Smooth muscle cell (in vitro differentiated cells): Measurements from ENCODE around the gene KCND3. TPM values are rescaled to one million over a fixed set of nuclear protein-coding genes. Genes with fewer than 3 reads are reported as not detected.

ENCODE experiments used
- DNase-seq: peaks from one replicate; lab custom pipeline; 2025; ENCODE audit not compliant: unreplicated experiment; lab: John Stamatoyannopoulos, UW
- H2AFZ ChIP-seq: fragments of 200-600 bp; sonication (generic); 2 replicates; pipeline ENCODE4 v1.6.0; 2016; ENCODE audit warnings: antibody characterized with exemption, low read depth, mild to moderate bottlenecking
- H3F3A ChIP-seq: fragments of 200-600 bp; sonication (generic); 2 replicates; pipeline ENCODE4 v1.6.0; 2017; ENCODE audit warnings: antibody characterized with exemption, low read depth
- H3K27ac ChIP-seq: fragments of 200-600 bp; sonication (generic); 2 replicates; pipeline ENCODE4 v1.5.1; 2016; ENCODE audit warnings: low read depth, mild to moderate bottlenecking
- H3K27me3 ChIP-seq: fragments of 200-600 bp; sonication (generic); 2 replicates; pipeline ENCODE4 v1.6.1; 2016; ENCODE audit warnings: low read depth, mild to moderate bottlenecking
- H3K36me3 ChIP-seq: fragments of 200-600 bp; sonication (generic); 2 replicates; pipeline ENCODE4 v1.5.1; 2016; ENCODE audit warnings: low read depth
- H3K4me1 ChIP-seq: fragments of 200-600 bp; sonication (generic); 2 replicates; pipeline ENCODE4 v1.5.1; 2016; ENCODE audit warnings: low read depth
- H3K4me2 ChIP-seq: fragments of 200-600 bp; sonication (generic); 2 replicates; pipeline ENCODE4 v1.6.0; 2016; ENCODE audit warnings: mild to moderate bottlenecking
- H3K4me3 ChIP-seq: fragments of 200-600 bp; sonication (generic); 2 replicates; pipeline ENCODE4 v1.5.1; 2016; ENCODE audit warnings: mild to moderate bottlenecking
- H3K79me2 ChIP-seq: fragments of 200-600 bp; sonication (generic); 2 replicates; pipeline ENCODE4 v1.6.0; 2016; ENCODE audit warnings: low read depth, mild to moderate bottlenecking
- H3K9ac ChIP-seq: fragments of 200-600 bp; sonication (generic); 2 replicates; pipeline ENCODE4 v1.6.0; 2016; ENCODE audit warnings: low read depth
- H3K9me3 ChIP-seq: fragments of 200-600 bp; sonication (generic); replicated peaks from 2 replicates; pipeline ENCODE4 v1.5.1; 2016; ENCODE audit warnings: low read depth
- H4K20me1 ChIP-seq: fragments of 200-600 bp; sonication (generic); 2 replicates; pipeline ENCODE4 v1.6.0; 2016; ENCODE audit warnings: low read depth
- WGBS: methylation state at CpG from one replicate; pipeline ENCODE4 v1.1.7; 2016; ENCODE audit warnings: low lambda C conversion rate; 5-methylcytosine and 5-hydroxymethylcytosine counted together
- polyA plus RNA-seq: library from polyadenylated mRNA; unstranded; fragments of >200 nt; fragmentation: Nextera tagmentation; extraction: Ambion mirVana; gene quantifications from 2 replicates; pipeline ENCODE4 v1.2.1, GENCODE V29; 2016
- total RNA-seq: library from RNA; depleted of rRNA; stranded (reverse); fragments of >200 nt; gene quantifications from 2 replicates; pipeline ENCODE4 v1.2.3, GENCODE V29; 2014
- TF ChIP-seq, protein P1 (sequence below): fragments of 200-600 bp; sonication (generic); IDR thresholded peaks from 2 replicates; pipeline ENCODE4 v1.5.1; 2017; ENCODE audit warnings: borderline replicate concordance, mild to moderate bottlenecking, antibody characterized with exemption; ENCODE audit not compliant: insufficient read depth, poor library complexity, severe bottlenecking

Gene KCND3
- total and polyA plus RNA-seq, 2 experiments from 2014 or later = 0.97 to 2.2 TPM

DNA sequence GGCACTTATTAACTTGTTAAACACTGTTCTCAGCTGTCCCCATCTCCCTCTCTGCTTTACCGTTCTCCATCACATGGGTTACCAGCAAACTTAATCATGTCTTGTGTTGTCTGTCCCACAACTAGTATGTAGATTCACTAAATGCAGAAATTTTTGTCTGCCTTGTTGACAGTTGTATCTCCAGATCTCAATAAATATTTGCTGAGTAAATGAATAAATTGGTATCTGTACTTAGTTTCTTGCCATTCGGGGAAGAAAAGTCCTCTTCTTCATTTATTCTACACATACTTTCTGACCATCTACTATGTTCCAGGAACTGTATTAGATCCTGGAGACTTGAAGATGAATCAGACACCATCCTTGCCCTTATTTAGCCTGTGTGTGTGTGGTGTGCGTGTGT lies 97.9 kb downstream of the KCND3 start:
- H2AFZ ChIP-seq = no peak overlapping the region
- no peaks in the 10 kb centered on the region for H3K36me3 ChIP-seq
- no peaks in the 10 kb centered on the region for H3K27me3 ChIP-seq
- H3K9me3 ChIP-seq = no peaks in the 10 kb centered on the region
- H3K9ac ChIP-seq = no peak overlapping the region
- TF ChIP-seq, protein P1, sequence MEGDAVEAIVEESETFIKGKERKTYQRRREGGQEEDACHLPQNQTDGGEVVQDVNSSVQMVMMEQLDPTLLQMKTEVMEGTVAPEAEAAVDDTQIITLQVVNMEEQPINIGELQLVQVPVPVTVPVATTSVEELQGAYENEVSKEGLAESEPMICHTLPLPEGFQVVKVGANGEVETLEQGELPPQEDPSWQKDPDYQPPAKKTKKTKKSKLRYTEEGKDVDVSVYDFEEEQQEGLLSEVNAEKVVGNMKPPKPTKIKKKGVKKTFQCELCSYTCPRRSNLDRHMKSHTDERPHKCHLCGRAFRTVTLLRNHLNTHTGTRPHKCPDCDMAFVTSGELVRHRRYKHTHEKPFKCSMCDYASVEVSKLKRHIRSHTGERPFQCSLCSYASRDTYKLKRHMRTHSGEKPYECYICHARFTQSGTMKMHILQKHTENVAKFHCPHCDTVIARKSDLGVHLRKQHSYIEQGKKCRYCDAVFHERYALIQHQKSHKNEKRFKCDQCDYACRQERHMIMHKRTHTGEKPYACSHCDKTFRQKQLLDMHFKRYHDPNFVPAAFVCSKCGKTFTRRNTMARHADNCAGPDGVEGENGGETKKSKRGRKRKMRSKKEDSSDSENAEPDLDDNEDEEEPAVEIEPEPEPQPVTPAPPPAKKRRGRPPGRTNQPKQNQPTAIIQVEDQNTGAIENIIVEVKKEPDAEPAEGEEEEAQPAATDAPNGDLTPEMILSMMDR = no peak
- H3K4me2 ChIP-seq = no peak overlapping the region
- no peak overlapping the region for H3K27ac ChIP-seq
- WGBS = 82% methylated on average over 3 of the region's 3 CpGs
- H3K4me1 ChIP-seq = no peaks in the 10 kb centered on the region
- H3F3A ChIP-seq = no peaks in the 10 kb centered on the region
- H4K20me1 ChIP-seq = no peaks in the 10 kb centered on the region
- no peak for DNase-seq
- no peaks in the 10 kb centered on the region for H3K79me2 ChIP-seq
- no peak overlapping the region for H3K4me3 ChIP-seq

DNA sequence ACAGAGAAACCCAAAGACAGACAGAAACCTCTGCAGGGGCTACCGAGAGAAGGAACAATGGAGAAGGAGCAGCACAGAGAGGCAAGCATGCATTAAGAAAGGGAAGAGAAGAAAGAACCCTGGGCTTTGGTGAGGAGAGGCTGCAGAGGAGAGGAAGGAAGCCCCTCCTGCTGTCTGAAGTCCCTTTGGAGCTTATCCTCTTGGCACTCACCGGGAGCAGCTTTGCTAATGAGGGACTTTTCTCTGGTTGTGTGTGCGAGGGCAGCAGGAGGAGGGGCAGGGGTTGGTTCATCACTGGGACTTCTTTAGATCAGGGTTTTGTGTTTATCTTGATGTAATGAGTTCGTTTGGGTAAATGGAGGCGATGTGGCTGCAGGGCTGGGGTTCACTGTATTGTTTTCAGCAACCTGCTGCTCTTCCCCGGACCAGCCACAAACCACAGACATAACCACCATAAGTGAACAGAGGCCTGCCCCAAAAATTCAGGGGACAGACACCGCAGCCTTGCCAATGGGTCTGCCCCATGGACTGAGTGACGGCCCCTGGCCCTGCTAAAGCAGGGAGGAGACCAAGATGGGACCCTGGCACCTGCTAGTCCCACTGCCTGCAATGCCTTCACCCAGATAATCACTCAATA lies 100.6 kb downstream of the KCND3 start:
- Histone ChIP-seq H3K27me3 (no peaks in the 10 kb centered on the region), H3K4me2 (no peak overlapping the region), H3K4me3 (no peak overlapping the region), H4K20me1 (no peaks in the 10 kb centered on the region), H3F3A (no peaks in the 10 kb centered on the region), H2AFZ (no peak overlapping the region), H3K27ac (no peak overlapping the region), H3K9ac (no peak overlapping the region), H3K36me3 (no peaks in the 10 kb centered on the region), H3K4me1 (no peaks in the 10 kb centered on the region), H3K9me3 (no peaks in the 10 kb centered on the region), H3K79me2 (no peaks in the 10 kb centered on the region)
- TF ChIP-seq, protein P1 = no peak
- no peak for DNase-seq
- 77% methylated on average over 8 of the region's 8 CpGs for WGBS

DNA sequence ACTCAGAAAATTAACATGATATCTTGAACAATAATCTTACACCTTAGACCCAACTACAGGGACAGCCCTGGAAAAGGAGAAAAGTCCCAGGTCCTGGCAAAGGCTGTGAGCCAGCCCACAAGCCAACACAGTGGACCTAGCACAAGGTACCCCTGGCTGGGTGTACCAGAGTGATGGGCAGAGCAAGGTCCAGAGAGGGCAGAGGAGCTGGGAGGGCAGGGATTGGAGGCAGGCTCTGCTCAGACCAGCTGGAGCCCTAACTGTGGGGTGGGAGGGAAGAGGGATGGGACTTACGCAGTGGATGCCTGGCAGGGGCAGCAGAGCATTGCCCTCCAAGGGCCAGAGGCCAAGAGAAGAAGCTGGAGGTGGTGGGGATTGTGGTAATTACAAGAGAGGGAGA lies 101.6 kb downstream of the KCND3 start:
- Histone ChIP-seq H3K27ac (no peak overlapping the region), H3K4me1 (no peaks in the 10 kb centered on the region), H4K20me1 (no peaks in the 10 kb centered on the region), H3K36me3 (no peaks in the 10 kb centered on the region), H3K4me3 (no peak overlapping the region), H3K27me3 (no peaks in the 10 kb centered on the region), H3K79me2 (no peaks in the 10 kb centered on the region), H2AFZ (no peak overlapping the region), H3K9me3 (no peaks in the 10 kb centered on the region), H3K4me2 (no peak overlapping the region), H3F3A (no peaks in the 10 kb centered on the region), H3K9ac (no peak overlapping the region)
- 86% methylated on average over 1 of the region's 1 CpG for WGBS
- TF ChIP-seq, protein P1 = no peak
- no peak for DNase-seq

DNA sequence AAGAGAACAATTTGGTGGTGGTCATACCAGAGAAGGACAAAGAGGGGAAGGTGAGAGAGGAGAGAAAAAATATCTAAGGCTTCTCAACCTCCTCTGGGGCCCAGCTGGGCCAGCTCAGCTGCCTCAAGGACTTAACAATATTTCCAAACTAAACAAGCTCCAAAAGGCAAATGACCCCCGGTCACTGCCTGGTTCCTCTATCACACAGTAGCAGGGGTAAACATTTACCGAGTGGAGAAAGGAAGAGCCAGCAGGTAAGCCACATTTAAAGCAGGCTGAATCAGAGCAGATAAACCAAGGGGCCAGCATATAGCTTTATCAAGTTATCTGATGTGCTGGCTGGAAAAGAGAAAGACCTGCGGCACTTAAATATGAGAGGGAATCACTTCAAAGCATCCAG lies 102.1 kb downstream of the KCND3 start:
- H3K4me3 ChIP-seq = no peak overlapping the region
- no peak for DNase-seq
- H3K4me1 ChIP-seq = no peaks in the 10 kb centered on the region
- WGBS = 77% methylated on average over 3 of the region's 3 CpGs
- TF ChIP-seq, protein P1 = no peak
- H2AFZ ChIP-seq = no peak overlapping the region
- no peaks in the 10 kb centered on the region for H3K36me3 ChIP-seq
- H3K27ac ChIP-seq = no peak overlapping the region
- no peak overlapping the region for H3K4me2 ChIP-seq
- no peak overlapping the region for H3K9ac ChIP-seq
- H3K27me3 ChIP-seq = no peaks in the 10 kb centered on the region
- no peaks in the 10 kb centered on the region for H4K20me1 ChIP-seq
- H3K9me3 ChIP-seq = no peaks in the 10 kb centered on the region
- H3F3A ChIP-seq = no peaks in the 10 kb centered on the region
- no peaks in the 10 kb centered on the region for H3K79me2 ChIP-seq
